ENCODE results near the gene PLCB2.

Gene PLCB2

GRCh38 chr15:40283615-40284300, 24.0 kb downstream of the PLCB2 start:
- H3K4me1 ChIP-seq (ENCODE audit: control insufficient read depth, insufficient read depth, low read length): peaks cover 11% of the 10 kb centered on the region
- H3K27ac ChIP-seq (ENCODE audit: low read depth, low read length): no peak overlapping the region
- H3K27me3 ChIP-seq (ENCODE audit: control insufficient read depth, insufficient read depth, low read length): peaks cover 14% of the 10 kb centered on the region
- H3K9ac ChIP-seq (ENCODE audit: low read length): no peak overlapping the region
- H3K36me3 ChIP-seq (ENCODE audit: control insufficient read depth, insufficient read depth, low read length): no peaks in the 10 kb centered on the region
- H3K4me3 ChIP-seq (ENCODE audit: low read length): no peak overlapping the region

GRCh38 chr15:40282869-40283614, 24.7 kb downstream of the PLCB2 start, which contains the start of gene ANKRD63:
Gene ANKRD63 (minus strand): TSS chr15:40283064. CDS start chr15:40282586, 478 bp downstream.
- no peak within 1 kb of the TSS for H3K9ac ChIP-seq (ENCODE audit: low read length)
- peaks cover 14% of the 10 kb centered on the region for H3K27me3 ChIP-seq (ENCODE audit: control insufficient read depth, insufficient read depth, low read length)
- peaks cover 11% of the 10 kb centered on the region for H3K4me1 ChIP-seq (ENCODE audit: control insufficient read depth, insufficient read depth, low read length)
- H3K36me3 ChIP-seq (ENCODE audit: control insufficient read depth, insufficient read depth, low read length): no peaks in the 10 kb centered on the region
- peak within 1 kb of the TSS; percentile 62 for H3K4me3 ChIP-seq (ENCODE audit: low read length)
- H3K27ac ChIP-seq (ENCODE audit: low read depth, low read length): no peak within 1 kb of the TSS

- H3K4me1 ChIP-seq (ENCODE audit: control insufficient read depth, insufficient read depth, low read length): peaks cover 11% of the 10 kb centered on the region
- no peak overlapping the region for H3K27ac ChIP-seq (ENCODE audit: low read depth, low read length)
- no peaks in the 10 kb centered on the region for H3K36me3 ChIP-seq (ENCODE audit: control insufficient read depth, insufficient read depth, low read length)
- H3K9ac ChIP-seq (ENCODE audit: low read length): no peak overlapping the region
- peaks cover 14% of the 10 kb centered on the region for H3K27me3 ChIP-seq (ENCODE audit: control insufficient read depth, insufficient read depth, low read length)
- peak overlapping the region; percentile 62 for H3K4me3 ChIP-seq (ENCODE audit: low read length)
Observed at GRCh38 chr15:40282147-40282868, 25.4 kb downstream of the PLCB2 start.

DNA sequence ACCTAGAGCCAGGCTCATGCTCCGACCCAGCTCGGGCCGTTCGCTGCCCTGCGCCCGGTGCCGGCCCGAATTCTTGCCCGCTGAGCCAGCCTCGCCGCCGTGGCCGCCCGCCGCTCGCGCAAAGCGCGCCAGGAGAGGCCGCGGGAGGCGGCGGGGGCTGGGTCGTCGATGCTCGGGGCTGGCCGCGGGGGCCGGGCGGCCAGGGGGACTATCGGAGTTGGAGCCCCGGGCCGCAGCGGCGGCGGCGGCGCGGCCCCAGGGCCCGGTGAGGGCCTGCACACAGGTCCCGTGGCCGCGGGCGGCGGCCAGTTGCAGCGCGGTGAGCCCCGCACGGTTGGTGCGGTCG, 26.0 kb downstream of the PLCB2 start:
- H3K27me3 ChIP-seq (ENCODE audit: control insufficient read depth, insufficient read depth, low read length): peaks cover 14% of the 10 kb centered on the region

DNA sequence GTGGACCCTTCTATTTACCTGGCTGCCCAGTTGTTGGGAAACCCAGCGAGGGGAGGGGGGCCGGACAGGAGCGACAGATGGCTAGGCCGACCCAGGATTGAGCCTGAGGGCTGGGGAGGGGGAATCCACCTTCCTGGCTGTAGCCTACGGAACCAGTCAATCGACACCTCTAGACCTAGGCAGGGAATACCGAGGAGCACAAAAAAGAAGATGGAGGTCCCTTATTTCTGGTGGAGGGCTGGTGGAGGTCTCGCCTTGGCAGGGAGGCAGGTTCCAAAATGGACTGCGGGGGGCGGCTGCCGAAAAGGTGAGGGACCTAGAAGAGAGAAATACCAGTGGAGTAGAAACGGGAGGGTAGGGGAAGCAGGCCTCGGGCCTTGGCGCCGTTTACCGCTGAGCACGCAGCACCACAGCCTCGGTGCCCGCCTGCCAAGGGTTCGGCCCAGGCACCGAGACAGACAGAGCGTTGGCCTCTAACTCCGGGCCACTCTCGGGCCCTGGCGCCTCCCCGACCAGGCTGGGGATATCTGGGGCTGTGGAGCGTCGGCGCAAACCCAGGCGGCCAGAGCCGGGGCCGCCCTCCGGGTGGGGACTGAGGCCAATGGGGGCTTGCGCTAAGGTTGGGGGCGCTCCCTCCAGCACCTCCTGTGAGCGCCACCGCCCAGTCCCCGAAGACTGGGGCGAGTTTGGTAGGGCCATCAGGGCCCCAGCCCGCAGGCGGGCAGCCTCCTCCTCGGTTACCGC, 26.5 kb downstream of the PLCB2 start:
- Histone ChIP-seq H3K9ac (ENCODE audit: low read length) (no peak overlapping the region), H3K36me3 (ENCODE audit: control insufficient read depth, insufficient read depth, low read length) (no peaks in the 10 kb centered on the region), H3K4me3 (ENCODE audit: low read length) (no peak overlapping the region), H3K27ac (ENCODE audit: low read depth, low read length) (no peak overlapping the region), H3K27me3 (ENCODE audit: control insufficient read depth, insufficient read depth, low read length) (peaks cover 14% of the 10 kb centered on the region), H3K4me1 (ENCODE audit: control insufficient read depth, insufficient read depth, low read length) (peaks cover 11% of the 10 kb centered on the region)

More for the DNA sequence above, 26.0 kb downstream of the PLCB2 start:
- H3K27ac ChIP-seq (ENCODE audit: low read depth, low read length): no peak overlapping the region
- peak overlapping the region; percentile 62 for H3K4me3 ChIP-seq (ENCODE audit: low read length)
- peaks cover 11% of the 10 kb centered on the region for H3K4me1 ChIP-seq (ENCODE audit: control insufficient read depth, insufficient read depth, low read length)
- H3K36me3 ChIP-seq (ENCODE audit: control insufficient read depth, insufficient read depth, low read length): no peaks in the 10 kb centered on the region
- no peak overlapping the region for H3K9ac ChIP-seq (ENCODE audit: low read length)

- Histone ChIP-seq H3K27ac (ENCODE audit: low read depth, low read length) (no peak overlapping the region), H3K36me3 (ENCODE audit: control insufficient read depth, insufficient read depth, low read length) (no peaks in the 10 kb centered on the region), H3K4me1 (ENCODE audit: control insufficient read depth, insufficient read depth, low read length) (peaks cover 7% of the 10 kb centered on the region), H3K4me3 (ENCODE audit: low read length) (no peak overlapping the region), H3K9ac (ENCODE audit: low read length) (no peak overlapping the region), H3K27me3 (ENCODE audit: control insufficient read depth, insufficient read depth, low read length) (peaks cover 14% of the 10 kb centered on the region)
Observed at GRCh38 chr15:40280260-40281056, 27.3 kb downstream of the PLCB2 start.

- peaks cover 14% of the 10 kb centered on the region for H3K27me3 ChIP-seq (ENCODE audit: control insufficient read depth, insufficient read depth, low read length)
- H3K9ac ChIP-seq (ENCODE audit: low read length): no peak overlapping the region
- no peaks in the 10 kb centered on the region for H3K4me1 ChIP-seq (ENCODE audit: control insufficient read depth, insufficient read depth, low read length)
- no peak overlapping the region for H3K4me3 ChIP-seq (ENCODE audit: low read length)
- no peak overlapping the region for H3K27ac ChIP-seq (ENCODE audit: low read depth, low read length)
- H3K36me3 ChIP-seq (ENCODE audit: control insufficient read depth, insufficient read depth, low read length): no peaks in the 10 kb centered on the region
Observed at GRCh38 chr15:40279437-40280141, 28.1 kb downstream of the PLCB2 start.

DNA sequence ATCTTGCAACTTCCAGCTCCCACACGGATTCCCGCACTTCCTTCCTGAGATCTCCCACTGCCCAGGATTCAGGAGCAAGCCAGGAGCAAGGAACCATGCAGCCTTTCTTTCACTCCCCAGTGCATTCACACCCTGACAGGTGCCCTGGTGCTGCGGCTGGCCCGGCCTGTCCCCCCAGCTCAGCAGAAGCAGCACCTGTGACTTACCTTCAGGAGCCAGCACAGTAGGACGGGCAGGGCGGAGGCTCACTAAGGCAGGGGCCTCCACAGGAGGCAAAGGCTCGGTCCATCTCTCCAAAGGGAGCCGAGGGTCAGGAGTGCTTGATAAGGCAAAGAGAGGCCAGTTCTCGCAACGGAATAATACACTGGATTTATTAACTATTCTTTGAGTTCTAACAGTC, 29.7 kb downstream of the PLCB2 start:
- Histone ChIP-seq H3K27ac (ENCODE audit: low read depth, low read length) (no peak overlapping the region), H3K4me3 (ENCODE audit: low read length) (no peak overlapping the region), H3K9ac (ENCODE audit: low read length) (no peak overlapping the region), H3K27me3 (ENCODE audit: control insufficient read depth, insufficient read depth, low read length) (peaks cover 14% of the 10 kb centered on the region), H3K4me1 (ENCODE audit: control insufficient read depth, insufficient read depth, low read length) (no peaks in the 10 kb centered on the region), H3K36me3 (ENCODE audit: control insufficient read depth, insufficient read depth, low read length) (no peaks in the 10 kb centered on the region)

DNA sequence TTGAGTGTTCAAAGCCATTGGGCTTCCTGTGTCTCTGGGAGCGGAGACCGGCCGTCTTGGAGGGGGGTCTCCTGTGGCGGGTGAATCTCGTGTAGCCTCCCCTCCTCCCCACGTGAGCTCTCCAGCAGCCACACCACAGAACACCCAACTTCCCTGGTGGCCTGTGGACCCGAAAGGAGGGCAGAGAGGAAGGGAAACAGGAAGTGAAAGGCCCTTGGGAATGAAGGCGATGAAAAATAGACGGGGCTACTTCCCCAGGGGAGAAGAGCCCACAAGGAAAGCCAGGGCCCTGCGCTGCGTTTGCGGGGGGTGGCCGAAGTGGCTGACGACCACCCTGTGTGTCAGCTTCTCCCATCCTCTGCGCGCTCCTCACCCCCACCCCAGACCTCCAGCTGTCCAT, 30.3 kb downstream of the PLCB2 start:
- Histone ChIP-seq H3K27me3 (ENCODE audit: control insufficient read depth, insufficient read depth, low read length) (peaks cover 14% of the 10 kb centered on the region), H3K4me3 (ENCODE audit: low read length) (no peak overlapping the region), H3K4me1 (ENCODE audit: control insufficient read depth, insufficient read depth, low read length) (no peaks in the 10 kb centered on the region), H3K27ac (ENCODE audit: low read depth, low read length) (no peak overlapping the region), H3K36me3 (ENCODE audit: control insufficient read depth, insufficient read depth, low read length) (no peaks in the 10 kb centered on the region), H3K9ac (ENCODE audit: low read length) (no peak overlapping the region)

- no peak overlapping the region for H3K4me3 ChIP-seq (ENCODE audit: low read length)
- no peak overlapping the region for H3K27ac ChIP-seq (ENCODE audit: low read depth, low read length)
- no peaks in the 10 kb centered on the region for H3K4me1 ChIP-seq (ENCODE audit: control insufficient read depth, insufficient read depth, low read length)
- H3K9ac ChIP-seq (ENCODE audit: low read length): no peak overlapping the region
- peaks cover 14% of the 10 kb centered on the region for H3K27me3 ChIP-seq (ENCODE audit: control insufficient read depth, insufficient read depth, low read length)
- H3K36me3 ChIP-seq (ENCODE audit: control insufficient read depth, insufficient read depth, low read length): no peaks in the 10 kb centered on the region
Observed at GRCh38 chr15:40276927-40277326, 30.8 kb downstream of the PLCB2 start.

- Histone ChIP-seq H3K4me1 (ENCODE audit: control insufficient read depth, insufficient read depth, low read length) (no peaks in the 10 kb centered on the region), H3K36me3 (ENCODE audit: control insufficient read depth, insufficient read depth, low read length) (no peaks in the 10 kb centered on the region), H3K27ac (ENCODE audit: low read depth, low read length) (no peak overlapping the region), H3K27me3 (ENCODE audit: control insufficient read depth, insufficient read depth, low read length) (peaks cover 7% of the 10 kb centered on the region), H3K9ac (ENCODE audit: low read length) (no peak overlapping the region), H3K4me3 (ENCODE audit: low read length) (no peak overlapping the region)
Observed at GRCh38 chr15:40275954-40276353, 31.8 kb downstream of the PLCB2 start.
